ENCODE data around the gene KIF1A.

The KIF1A gene

DNA sequence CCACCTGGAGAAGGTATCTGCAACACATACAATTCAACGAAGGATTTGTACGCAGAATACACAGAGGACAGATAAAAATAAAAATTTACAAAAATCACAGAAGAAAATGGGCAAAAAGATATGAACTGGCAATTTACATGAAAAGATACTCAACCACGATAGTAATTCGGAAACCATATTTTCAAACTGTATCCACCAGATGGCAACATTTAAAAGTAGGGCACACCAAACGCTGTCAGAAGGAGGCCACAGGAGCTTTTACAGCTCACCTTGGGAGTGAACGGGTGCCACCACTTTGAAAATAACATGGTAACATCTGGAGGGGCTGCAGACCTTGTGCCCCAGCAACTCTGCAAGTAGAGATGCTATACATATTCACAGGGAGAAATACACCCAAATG lies 9.8 kb downstream of the KIF1A start:
- peaks cover 23% of the 10 kb centered on the region for H3K27me3 Mint-ChIP-seq

DNA sequence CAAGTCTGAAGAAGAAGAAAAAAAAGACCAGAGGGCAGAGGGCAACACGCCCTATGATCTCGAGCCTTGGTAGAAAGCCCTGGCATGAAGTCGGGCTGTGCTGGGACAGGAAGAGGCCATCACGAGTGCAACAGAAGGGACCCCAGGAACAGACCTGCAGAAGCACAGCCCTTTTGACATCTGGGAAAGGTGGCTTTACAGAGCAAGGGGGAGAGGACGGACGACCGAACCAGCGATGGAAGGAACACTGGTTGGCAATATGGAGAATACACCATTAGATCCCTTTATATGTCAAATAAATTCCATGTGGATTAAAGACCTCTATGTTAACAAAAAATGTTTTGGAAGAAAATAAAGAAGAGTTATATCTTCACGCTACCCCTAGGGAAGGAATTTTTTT lies 10.7 kb downstream of the KIF1A start:
- CTCF ChIA-PET: no interaction called here
- peaks cover 21% of the 10 kb centered on the region for H3K27me3 Mint-ChIP-seq

More for the DNA sequence above, 9.8 kb downstream of the KIF1A start:
- peaks cover 2% of the 10 kb centered on the region for H3K36me3 Mint-ChIP-seq
- no peak overlapping the region for H3K27ac Mint-ChIP-seq
- CTCF ChIA-PET: interaction anchor here (1.3 kb wide), 1 partner anchor 30 kb away, joined by 4 read pairs; no protein-coding TSS in a partner anchor
- H3K9me3 Mint-ChIP-seq: peaks cover 17% of the 10 kb centered on the region
- DNase-seq: no peak
- H3K4me1 Mint-ChIP-seq: no peaks in the 10 kb centered on the region
- H3K4me3 Mint-ChIP-seq: no peak overlapping the region

DNA sequence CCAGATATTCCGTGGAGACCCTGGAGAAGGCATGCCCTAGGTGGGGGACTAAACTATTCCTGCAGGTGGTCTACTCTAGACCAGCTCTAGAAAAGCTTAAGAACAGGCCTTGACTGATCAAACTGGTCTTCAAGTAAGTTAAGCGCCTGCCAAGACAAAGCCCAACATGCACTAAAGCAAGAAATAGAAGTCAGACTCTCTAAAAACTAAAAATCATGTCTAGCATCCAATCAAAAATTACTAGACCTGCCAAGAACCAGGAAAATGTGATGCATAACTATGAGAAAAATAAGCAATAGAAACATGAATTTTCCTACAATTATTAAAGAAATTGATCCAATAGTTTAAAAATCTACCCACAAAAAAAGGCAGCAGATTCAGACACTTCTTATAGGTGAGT lies 13.6 kb downstream of the KIF1A start:
- Mint-ChIP-seq H3K4me3 (no peak overlapping the region), H3K36me3 (no peaks in the 10 kb centered on the region), H3K27ac (no peak overlapping the region), H3K27me3 (peaks cover 30% of the 10 kb centered on the region), H3K9me3 (peaks cover under 1% of the 10 kb centered on the region), H3K4me1 (no peaks in the 10 kb centered on the region)
- DNase-seq: no peak
- CTCF ChIA-PET: no interaction called here

More for the DNA sequence above, 10.7 kb downstream of the KIF1A start:
- Mint-ChIP-seq H3K4me3 (no peak overlapping the region), H3K27ac (no peak overlapping the region), H3K9me3 (peaks cover 15% of the 10 kb centered on the region), H3K4me1 (no peaks in the 10 kb centered on the region), H3K36me3 (peaks cover 2% of the 10 kb centered on the region)
- DNase-seq: peak; percentile 19

DNA sequence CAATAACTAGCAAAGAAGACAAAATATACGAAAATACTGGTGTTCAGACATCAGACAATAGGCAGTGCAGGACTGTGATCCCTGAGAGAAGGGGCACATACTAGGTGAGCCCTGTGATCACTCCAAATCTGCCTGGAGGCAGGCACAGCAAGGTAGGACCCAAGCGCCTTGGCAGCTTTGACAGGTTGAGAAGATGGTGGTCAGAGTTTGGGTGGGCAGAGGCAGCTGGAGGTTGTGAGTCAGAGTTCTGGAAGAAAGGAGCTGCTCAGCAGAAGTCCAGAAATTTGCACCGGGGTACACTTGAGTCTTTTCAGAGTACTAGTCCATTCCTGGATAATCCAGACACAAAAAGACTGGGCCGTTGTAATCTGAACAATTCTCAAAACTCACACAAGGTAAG lies 14.0 kb downstream of the KIF1A start:
- H3K27ac Mint-ChIP-seq: no peak overlapping the region
- H3K4me1 Mint-ChIP-seq: no peaks in the 10 kb centered on the region

DNA sequence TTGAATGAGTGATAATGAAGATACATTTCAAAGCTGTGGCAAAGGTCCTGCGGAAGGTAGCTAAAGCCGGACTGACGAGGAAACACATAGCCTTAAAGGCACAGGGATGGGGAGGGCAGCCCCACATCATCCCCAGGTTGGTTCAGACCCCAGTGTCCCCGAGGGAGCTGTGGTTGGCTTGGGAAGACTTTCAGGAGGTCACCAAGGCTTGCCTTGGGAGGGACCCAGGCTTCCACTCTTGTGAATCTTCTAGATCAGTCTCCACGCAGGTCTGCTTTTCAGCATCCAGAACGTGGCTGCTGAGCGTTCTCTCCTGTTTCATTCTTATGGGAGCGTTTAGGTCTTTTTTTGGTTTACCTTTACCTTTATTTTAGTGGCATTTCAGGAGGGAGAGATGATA lies 16.8 kb downstream of the KIF1A start:
- H3K9me3 Mint-ChIP-seq: no peaks in the 10 kb centered on the region
- H3K4me3 Mint-ChIP-seq: no peak overlapping the region
- peaks cover 44% of the 10 kb centered on the region for H3K27me3 Mint-ChIP-seq
- CTCF ChIA-PET: interaction anchor here (0.7 kb wide), 1 partner anchor 181 kb away, joined by 3 read pairs; no protein-coding TSS in a partner anchor
- H3K27ac Mint-ChIP-seq: no peak overlapping the region
- no peaks in the 10 kb centered on the region for H3K36me3 Mint-ChIP-seq
- no peaks in the 10 kb centered on the region for H3K4me1 Mint-ChIP-seq
- DNase-seq: no peak

More for the DNA sequence above, 14.0 kb downstream of the KIF1A start:
- Mint-ChIP-seq H3K9me3 (no peaks in the 10 kb centered on the region), H3K4me3 (no peak overlapping the region), H3K27me3 (peaks cover 28% of the 10 kb centered on the region), H3K36me3 (no peaks in the 10 kb centered on the region)
- CTCF ChIA-PET: interaction anchor here (1.3 kb wide), 1 partner anchor 10 kb away, joined by 3 read pairs; no protein-coding TSS in a partner anchor
- no peak for DNase-seq

DNA sequence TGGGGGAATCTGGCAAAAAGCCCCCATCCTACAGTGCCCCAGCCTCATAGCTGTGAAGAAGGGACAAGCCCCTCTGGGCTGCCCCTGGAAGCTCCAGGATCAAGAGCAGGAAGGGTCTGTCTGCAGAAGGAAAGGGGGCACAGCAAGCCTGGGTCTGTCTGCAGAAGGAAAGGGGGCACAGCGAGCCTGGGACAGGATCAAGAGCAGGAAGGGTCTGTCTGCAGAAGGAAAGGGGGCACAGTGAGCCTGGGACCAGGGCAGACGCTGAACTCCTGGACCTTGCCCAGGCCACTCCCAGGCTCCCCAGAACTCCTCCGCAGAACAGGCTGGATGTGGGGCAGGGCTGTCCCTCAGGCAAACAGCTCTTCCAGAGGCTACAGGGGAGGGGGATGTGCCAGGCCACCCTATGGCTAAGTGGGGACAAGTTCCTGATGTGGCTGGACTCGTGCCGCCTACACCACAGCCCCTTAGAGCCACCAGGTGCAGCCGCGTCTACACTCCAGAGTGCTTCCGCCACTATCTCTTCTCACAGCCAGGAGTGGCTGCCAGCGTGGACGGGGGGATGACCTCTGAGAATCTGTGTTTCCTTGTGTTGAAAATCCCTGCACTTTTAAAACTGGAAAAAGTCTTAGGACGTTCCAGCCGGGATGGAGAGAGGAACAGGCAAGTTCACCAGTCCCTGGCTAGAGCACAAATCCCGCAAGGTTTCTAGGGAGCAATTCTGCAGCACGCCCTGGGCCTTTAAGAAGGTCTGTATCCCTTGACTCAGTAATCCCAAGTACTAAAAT lies 20.8 kb downstream of the KIF1A start:
- peaks cover 42% of the 10 kb centered on the region for H3K27me3 Mint-ChIP-seq
- CTCF ChIA-PET: interaction anchor here (0.7 kb wide), 1 partner anchor 33 kb away, joined by 3 read pairs; no protein-coding TSS in a partner anchor

DNA sequence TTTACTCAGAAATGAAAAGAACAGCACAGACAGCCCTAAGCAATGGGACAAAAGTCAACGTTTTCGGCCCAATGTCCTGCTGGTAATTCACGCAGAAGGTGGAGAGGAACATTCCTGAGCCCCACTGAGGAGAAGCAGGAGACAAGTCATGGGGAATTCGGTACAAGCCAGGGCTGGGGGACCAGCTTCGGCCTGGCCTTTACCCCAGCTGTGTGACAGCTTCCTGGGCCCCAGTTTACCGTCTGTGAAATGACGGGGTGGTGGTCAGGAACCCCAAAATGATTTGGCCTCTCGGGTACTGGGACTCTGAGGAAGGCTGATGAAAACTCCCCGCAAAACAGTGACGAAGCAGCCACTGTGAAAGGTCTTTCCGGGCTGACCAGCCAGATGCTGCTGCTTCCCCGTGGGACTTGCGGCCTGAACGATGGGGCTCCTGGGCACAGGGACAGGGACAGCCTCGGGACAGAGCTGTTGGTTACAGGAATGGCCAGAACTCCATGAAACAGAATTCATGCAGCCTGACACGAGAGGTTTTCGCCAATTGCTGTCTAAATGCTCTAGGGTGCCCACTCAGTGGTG lies 21.6 kb downstream of the KIF1A start:
- Mint-ChIP-seq H3K36me3 (no peaks in the 10 kb centered on the region), H3K4me3 (no peak overlapping the region), H3K27me3 (peaks cover 42% of the 10 kb centered on the region), H3K4me1 (no peaks in the 10 kb centered on the region), H3K27ac (no peak overlapping the region), H3K9me3 (no peaks in the 10 kb centered on the region)
- CTCF ChIA-PET: no interaction called here
- DNase-seq: no peak

More for the DNA sequence above, 20.8 kb downstream of the KIF1A start:
- Mint-ChIP-seq H3K4me3 (no peak overlapping the region), H3K36me3 (no peaks in the 10 kb centered on the region), H3K9me3 (no peaks in the 10 kb centered on the region), H3K4me1 (no peaks in the 10 kb centered on the region), H3K27ac (no peak overlapping the region)
- no peak for DNase-seq

DNA sequence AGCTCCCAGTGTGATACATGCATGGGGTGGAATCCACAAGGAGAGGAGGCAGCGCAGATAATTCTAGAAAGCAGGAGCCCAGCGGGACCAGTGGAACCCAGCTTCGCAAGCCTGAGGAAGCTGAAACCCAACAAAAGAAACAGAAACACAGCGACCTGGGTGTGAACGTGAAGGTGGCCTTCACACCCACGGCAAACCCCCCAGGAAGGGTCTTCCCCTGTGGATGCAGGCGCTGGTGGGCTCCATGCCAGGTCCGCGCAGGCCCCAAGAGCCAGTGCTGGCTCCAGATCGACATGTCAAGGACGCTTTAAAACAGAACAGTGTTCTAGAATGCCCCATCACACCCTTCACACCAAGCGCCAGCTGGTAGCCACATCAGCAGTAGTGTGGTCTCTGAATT lies 22.1 kb downstream of the KIF1A start:
- peaks cover 37% of the 10 kb centered on the region for H3K27me3 Mint-ChIP-seq
- DNase-seq: no peak
- no peaks in the 10 kb centered on the region for H3K36me3 Mint-ChIP-seq
- CTCF ChIA-PET: no interaction called here
- H3K4me3 Mint-ChIP-seq: no peak overlapping the region
- no peak overlapping the region for H3K27ac Mint-ChIP-seq
- H3K9me3 Mint-ChIP-seq: no peaks in the 10 kb centered on the region
- no peaks in the 10 kb centered on the region for H3K4me1 Mint-ChIP-seq

DNA sequence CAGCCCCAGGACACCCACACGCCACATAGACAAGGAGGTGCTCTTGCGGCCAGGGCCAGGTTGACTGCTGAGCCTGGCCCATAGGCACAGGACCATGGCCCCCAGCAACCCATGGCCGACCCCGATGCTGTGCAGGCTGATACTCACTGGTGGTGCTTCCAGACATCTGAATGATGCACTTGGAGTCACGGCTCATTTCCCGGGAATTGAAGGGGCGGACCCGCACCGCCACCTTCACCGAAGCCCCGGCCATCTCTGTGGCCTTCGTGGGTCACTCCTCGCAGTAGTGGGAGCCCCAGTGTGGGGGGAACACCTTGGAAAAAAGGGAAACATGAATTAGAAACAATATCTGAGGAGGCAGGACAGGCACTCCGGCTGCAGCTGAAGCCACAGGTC lies 22.5 kb downstream of the KIF1A start:
- H3K27me3 Mint-ChIP-seq: peaks cover 40% of the 10 kb centered on the region

DNA sequence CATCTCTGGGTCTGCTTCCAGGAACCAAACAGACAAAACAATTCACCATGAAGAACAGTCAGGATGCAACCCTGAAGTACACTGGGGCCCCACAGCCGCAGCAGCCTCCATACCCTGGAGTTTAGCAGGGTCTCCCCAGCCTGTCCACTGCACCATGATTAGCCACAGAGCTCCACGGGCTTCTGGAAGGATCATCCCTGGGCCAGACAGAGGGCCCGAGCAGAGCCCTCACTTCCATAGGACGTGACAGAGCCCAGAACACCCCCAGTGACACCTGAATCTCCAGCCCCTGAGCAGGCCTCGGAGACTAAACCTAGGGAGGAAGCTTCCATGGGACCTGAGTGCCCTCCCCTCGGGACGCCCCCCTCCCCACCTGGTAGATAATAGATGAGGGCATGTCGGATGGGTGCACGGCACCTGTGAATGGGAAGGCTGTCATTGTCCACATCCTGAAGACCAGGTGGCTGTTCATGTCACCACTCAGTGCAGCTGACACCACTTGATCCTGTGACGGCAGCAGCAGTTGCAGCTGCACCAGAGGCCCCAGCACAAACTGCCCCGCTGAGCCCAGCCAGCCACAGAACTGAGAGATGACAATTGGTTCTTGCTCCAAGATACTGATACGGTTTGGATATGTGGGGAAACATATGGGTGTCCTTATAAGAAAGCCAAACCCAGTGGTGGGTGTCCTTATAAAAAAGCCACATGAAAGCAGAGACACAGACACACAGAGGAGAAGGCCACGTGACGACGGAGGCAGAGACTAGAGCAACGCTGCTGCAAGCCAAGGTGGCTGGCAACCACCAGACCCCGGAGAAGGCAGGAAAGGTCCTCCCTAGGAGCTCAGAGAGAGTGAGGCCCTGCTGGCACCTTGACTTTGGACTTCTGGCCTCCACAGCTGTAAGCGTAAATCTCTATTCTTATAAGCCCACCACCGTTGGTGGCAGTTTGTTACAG lies 23.2 kb downstream of the KIF1A start:
- Mint-ChIP-seq H3K27me3 (peaks cover 39% of the 10 kb centered on the region), H3K4me3 (no peak overlapping the region), H3K27ac (no peak overlapping the region), H3K9me3 (no peaks in the 10 kb centered on the region), H3K36me3 (no peaks in the 10 kb centered on the region), H3K4me1 (no peaks in the 10 kb centered on the region)
- CTCF ChIA-PET: interaction anchor here (1.4 kb wide), 1 partner anchor 8 kb away, joined by 3 read pairs; no protein-coding TSS in a partner anchor
- DNase-seq: no peak

More for the DNA sequence above, 22.5 kb downstream of the KIF1A start:
- no peaks in the 10 kb centered on the region for H3K9me3 Mint-ChIP-seq
- no peak for DNase-seq
- H3K27ac Mint-ChIP-seq: no peak overlapping the region
- H3K36me3 Mint-ChIP-seq: no peaks in the 10 kb centered on the region
- CTCF ChIA-PET: no interaction called here
- H3K4me1 Mint-ChIP-seq: no peaks in the 10 kb centered on the region
- no peak overlapping the region for H3K4me3 Mint-ChIP-seq

DNA sequence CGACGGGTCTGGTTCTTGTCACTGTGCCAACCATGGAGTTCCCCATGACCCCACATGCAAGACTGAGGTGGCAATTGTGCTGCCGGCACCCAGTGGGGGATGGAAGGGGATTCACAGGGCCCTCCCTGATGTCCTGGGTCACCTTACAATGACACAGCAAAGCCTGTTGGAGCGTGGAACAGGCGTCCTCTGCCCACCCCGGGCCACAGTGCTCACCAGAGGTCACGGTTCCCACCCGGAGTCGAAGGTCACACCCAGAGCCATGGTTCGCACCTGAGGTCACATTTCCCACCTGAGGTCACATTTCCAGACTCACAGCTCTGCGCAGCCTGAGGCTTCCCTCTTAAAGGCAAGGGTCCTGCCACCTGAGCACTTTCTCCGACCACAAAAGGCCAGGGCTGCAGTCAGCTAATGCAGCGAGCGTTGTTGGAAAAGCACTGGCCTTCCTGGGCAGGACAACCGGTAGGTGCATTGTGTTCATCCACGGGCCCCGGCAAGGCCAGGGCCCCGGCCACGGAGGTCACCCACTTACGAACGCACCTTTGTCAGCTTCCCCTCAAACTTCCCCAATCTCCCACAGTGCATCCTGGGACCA lies 24.0 kb downstream of the KIF1A start:
- CTCF ChIA-PET: interaction anchor here (1.4 kb wide), 1 partner anchor 9 kb away, joined by 3 read pairs; no protein-coding TSS in a partner anchor
- Mint-ChIP-seq H3K9me3 (no peaks in the 10 kb centered on the region), H3K27ac (no peak overlapping the region), H3K4me3 (no peak overlapping the region), H3K36me3 (no peaks in the 10 kb centered on the region), H3K27me3 (peaks cover 34% of the 10 kb centered on the region), H3K4me1 (no peaks in the 10 kb centered on the region)
- DNase-seq: no peak

DNA sequence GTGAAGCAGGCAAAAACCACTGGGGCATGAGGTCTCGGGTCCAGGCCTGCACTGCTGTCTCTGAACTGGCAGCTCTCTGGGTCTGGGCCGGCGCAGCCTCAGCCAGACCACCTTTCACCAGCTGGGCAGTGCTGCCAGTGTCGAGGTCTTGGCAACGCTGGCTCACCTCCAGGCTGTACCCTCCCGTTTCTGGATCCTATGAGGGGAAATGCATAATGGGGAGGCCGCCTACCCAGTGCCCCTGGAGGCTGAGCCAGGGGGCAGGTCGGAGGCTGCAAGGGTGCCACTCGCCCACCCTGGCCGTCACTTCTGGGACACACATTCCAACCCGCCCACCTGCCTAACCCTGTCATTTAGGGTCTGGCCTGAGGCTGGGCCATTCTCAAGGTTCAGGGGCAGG lies 24.6 kb downstream of the KIF1A start:
- Mint-ChIP-seq H3K9me3 (no peaks in the 10 kb centered on the region), H3K36me3 (no peaks in the 10 kb centered on the region), H3K27ac (no peak overlapping the region), H3K4me3 (no peak overlapping the region), H3K4me1 (no peaks in the 10 kb centered on the region), H3K27me3 (peaks cover 30% of the 10 kb centered on the region)
- DNase-seq: no peak
- CTCF ChIA-PET: interaction anchor here (1.4 kb wide), 2 partner anchors 10 to 281 kb away, joined by 3 read pairs; no protein-coding TSS in a partner anchor

DNA sequence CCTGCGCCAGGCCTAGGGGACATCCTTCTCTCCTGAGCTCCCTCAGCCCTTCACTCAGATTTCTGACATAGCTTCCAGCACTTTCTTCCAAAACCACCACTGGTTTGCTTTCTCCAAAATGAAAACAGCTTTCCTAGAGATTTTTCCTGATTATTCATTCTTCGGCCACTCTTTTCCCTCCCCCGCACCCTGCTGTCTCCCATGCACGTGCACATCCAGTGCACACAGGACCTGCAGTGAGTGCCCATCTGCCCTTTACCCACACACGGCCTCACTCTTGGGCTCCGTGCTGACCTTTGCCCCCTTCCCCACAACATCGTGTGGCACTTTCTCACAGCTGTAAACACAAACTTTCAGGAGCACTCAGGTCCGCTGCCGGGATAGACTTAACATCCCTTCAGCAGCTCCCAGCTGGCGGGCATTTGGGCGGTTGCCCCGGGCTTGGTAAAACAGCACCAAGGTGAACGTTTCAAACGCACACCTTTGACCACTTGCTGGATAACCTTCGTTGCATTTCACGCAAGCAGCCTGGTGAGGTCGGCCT lies 25.8 kb downstream of the KIF1A start:
- CTCF ChIA-PET: interaction anchor here (1.4 kb wide), 1 partner anchor 280 kb away, joined by 3 read pairs; no protein-coding TSS in a partner anchor
- no peaks in the 10 kb centered on the region for H3K4me1 Mint-ChIP-seq
- H3K9me3 Mint-ChIP-seq: no peaks in the 10 kb centered on the region
- H3K27ac Mint-ChIP-seq: no peak overlapping the region
- DNase-seq: no peak
- no peak overlapping the region for H3K4me3 Mint-ChIP-seq
- H3K36me3 Mint-ChIP-seq: no peaks in the 10 kb centered on the region
- H3K27me3 Mint-ChIP-seq: peaks cover 22% of the 10 kb centered on the region

Data from activated naive CD4-positive, alpha-beta T cell treated with anti-CD3 and anti-CD28 coated beads, Interleukin-2, amount 10 ng/mL, durations not matched to agents 7 days and 5 days (primary cell).